Right lung (tissue), 10 donors: ENCODE measurements around the gene UQCR10. TPM values are rescaled to one million over a fixed set of nuclear protein-coding genes. Genes with fewer than 3 reads are reported as not detected.

Experiments used
- DNase-seq, 2 donors: peaks; one replicate each; pipeline ENCODE4 v3.0.0-alpha.2; 2013
- long read RNA-seq, 8 donors: transcript quantifications; one replicate each; lab custom pipeline, GENCODE V29; 2026
- polyA plus RNA-seq, 5 donors: library from polyadenylated mRNA; unstranded; fragments of 120-200 nt; gene quantifications; one replicate each; pipeline versions ENCODE4 v1.2.1 to v1.2.3, GENCODE V29; 2013; ENCODE audit warnings: inconsistent platforms in 1 of 5, low replicate concordance in 1 of 5; ENCODE audit not compliant: insufficient read length in 5 of 5, insufficient read depth in 1 of 5

Gene UQCR10
- 100 to 1,000 TPM; 111 to 139 (median 121) TPM for polyA plus RNA-seq
- long read RNA-seq, donor 1, transcript UQCR10-202 (2 exons, 584 nt), result minor isoform, 95 of 381 reads
- long read RNA-seq, donor 1, transcript UQCR10-201 (2 exons, 916 nt), result major isoform, 274 of 381 reads
- long read RNA-seq, donor 1, partial matches to known transcripts, result 0 of 381 reads
- long read RNA-seq, donor 1, other reads (novel, unspliced or antisense), result 12 of 381 reads
- long read RNA-seq, donor 2, transcript UQCR10-201 (2 exons, 916 nt), result major isoform, 165 of 218 reads
- long read RNA-seq, donor 2, transcript UQCR10-202 (2 exons, 584 nt), result minor isoform, 26 of 218 reads
- long read RNA-seq, donor 2, partial matches to known transcripts, result 21 of 218 reads
- long read RNA-seq, donor 2, other reads (novel, unspliced or antisense), result 6 of 218 reads
- long read RNA-seq, donor 3, transcript UQCR10-201 (2 exons, 916 nt), result major isoform, 208 of 236 reads
- long read RNA-seq, donor 3, transcript UQCR10-202 (2 exons, 584 nt), result minor isoform, 28 of 236 reads
- long read RNA-seq, donor 3, partial matches to known transcripts, result 0 of 236 reads
- long read RNA-seq, donor 3, other reads (novel, unspliced or antisense), result 0 of 236 reads
- long read RNA-seq, donor 4, transcript UQCR10-202 (2 exons, 584 nt), result minor isoform, 20 of 169 reads
- long read RNA-seq, donor 4, transcript UQCR10-201 (2 exons, 916 nt), result major isoform, 137 of 169 reads
- long read RNA-seq, donor 4, partial matches to known transcripts, result 12 of 169 reads
- long read RNA-seq, donor 4, other reads (novel, unspliced or antisense), result 0 of 169 reads
- long read RNA-seq, donor 5, transcript UQCR10-202 (2 exons, 584 nt), result minor isoform, 36 of 394 reads
- long read RNA-seq, donor 5, transcript UQCR10-201 (2 exons, 916 nt), result major isoform, 351 of 394 reads
- long read RNA-seq, donor 5, partial matches to known transcripts, result 0 of 394 reads
- long read RNA-seq, donor 5, other reads (novel, unspliced or antisense), result 7 of 394 reads
- long read RNA-seq, donor 6, transcript UQCR10-202 (2 exons, 584 nt), result minor isoform, 46 of 315 reads
- long read RNA-seq, donor 6, transcript UQCR10-201 (2 exons, 916 nt), result major isoform, 269 of 315 reads
- long read RNA-seq, donor 6, partial matches to known transcripts, result 0 of 315 reads
- long read RNA-seq, donor 6, other reads (novel, unspliced or antisense), result 0 of 315 reads
- long read RNA-seq, donor 7, transcript UQCR10-202 (2 exons, 584 nt), result minor isoform, 29 of 337 reads
- long read RNA-seq, donor 7, transcript UQCR10-201 (2 exons, 916 nt), result major isoform, 235 of 337 reads
- long read RNA-seq, donor 7, partial matches to known transcripts, result 49 of 337 reads
- long read RNA-seq, donor 7, other reads (novel, unspliced or antisense), result 24 of 337 reads
- long read RNA-seq, donor 8, transcript UQCR10-201 (2 exons, 916 nt), result major isoform, 96 of 119 reads
- long read RNA-seq, donor 8, transcript UQCR10-202 (2 exons, 584 nt), result minor isoform, 12 of 119 reads
- long read RNA-seq, donor 8, partial matches to known transcripts, result 11 of 119 reads
- long read RNA-seq, donor 8, other reads (novel, unspliced or antisense), result 0 of 119 reads

DNA sequence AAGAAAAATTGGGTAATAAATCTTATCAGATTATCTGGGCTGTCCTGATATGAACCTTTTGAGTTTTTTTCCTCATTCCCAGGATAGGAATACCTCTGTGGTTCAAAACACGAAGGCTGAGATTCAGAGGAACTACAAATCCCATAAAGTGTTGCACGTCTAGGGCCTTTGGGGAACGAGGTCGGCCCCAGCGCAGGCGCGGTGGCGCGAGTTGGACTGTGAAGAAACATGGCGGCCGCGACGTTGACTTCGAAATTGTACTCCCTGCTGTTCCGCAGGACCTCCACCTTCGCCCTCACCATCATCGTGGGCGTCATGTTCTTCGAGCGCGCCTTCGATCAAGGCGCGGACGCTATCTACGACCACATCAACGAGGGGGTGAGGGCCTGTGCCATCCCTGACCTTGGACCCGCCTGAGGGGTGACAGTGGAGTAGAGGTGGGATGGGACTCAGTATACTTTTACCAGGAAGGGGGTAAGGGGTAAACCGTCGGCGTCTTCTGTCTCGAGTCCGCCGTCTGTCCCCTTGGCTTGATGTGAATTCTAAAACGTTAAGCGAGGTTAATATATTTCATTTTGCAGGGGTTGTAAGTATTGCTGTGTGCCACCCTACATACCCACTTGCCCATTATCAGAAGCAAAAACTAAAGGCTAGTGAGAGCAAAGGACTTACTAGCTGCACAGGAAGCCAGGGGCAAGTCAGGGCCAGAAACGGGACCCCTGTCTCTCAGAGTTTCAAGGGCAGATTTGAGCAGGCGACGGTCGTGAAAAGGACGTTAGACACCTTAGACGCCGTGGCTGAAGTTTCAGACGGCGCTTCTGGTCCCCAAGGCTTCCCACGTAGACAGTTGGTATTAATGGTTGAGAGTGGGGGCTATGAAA lies at the start of gene UQCR10:
TSS of gene UQCR10 (plus strand) at position 199 of the 881 bp plus-strand sequence. CDS start at position 229, 30 bp downstream.
- peak; percentile 89 to 94 for DNase-seq

- DNase-seq, result no peak
Measured at GRCh38 chr22:29717789-29718188, 49.4 kb upstream of the UQCR10 start.

GRCh38 chr22:29718949-29719898 lies 47.9 kb upstream of the UQCR10 start:
- DNase-seq, result no peak

DNA sequence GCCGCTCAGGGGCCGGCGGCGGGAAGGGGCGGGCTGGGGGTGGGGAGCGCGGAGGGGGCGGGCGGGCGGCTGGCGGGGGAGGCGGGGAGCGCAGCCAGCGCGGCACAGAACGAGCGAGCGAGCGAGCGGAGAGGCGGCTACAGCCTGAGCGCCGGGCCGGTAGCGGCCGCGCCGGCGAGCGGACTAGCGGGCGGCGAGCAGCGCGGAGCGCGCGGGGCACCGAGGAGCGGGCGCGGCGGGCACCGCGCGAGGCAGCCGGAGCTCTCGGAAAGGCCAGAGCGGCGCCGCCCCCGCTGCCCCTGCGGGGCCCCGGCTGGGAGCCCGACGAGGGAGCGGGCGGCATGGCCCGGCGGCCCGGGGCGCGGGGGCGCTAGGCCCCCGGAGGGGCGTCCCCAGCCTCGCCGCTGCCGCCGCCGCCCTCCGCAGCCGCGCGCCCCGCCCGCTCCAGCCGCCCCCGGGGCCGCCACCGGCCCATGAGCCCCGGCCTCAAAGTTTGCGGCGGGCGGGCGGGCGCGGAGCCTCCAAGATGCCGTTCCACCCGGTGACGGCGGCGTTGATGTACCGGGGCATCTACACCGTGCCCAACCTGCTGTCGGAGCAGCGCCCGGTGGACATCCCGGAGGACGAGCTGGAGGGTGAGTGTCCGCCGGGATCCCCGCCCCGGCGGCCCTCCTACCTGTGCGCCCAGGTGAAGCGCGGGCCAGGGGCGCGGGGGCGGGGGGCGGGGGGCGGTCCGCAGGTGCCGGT lies 47.1 kb upstream of the UQCR10 start, which contains the start of gene CABP7:
TSS of gene CABP7 (plus strand) at position 105 of the 747 bp plus-strand sequence. CDS start at position 527, 422 bp downstream.
- no peak for DNase-seq

- no peak for DNase-seq
Measured at GRCh38 chr22:29720811-29721323, 46.3 kb upstream of the UQCR10 start.

GRCh38 chr22:29722151-29722550 lies 45.0 kb upstream of the UQCR10 start:
- no peak for DNase-seq

DNA sequence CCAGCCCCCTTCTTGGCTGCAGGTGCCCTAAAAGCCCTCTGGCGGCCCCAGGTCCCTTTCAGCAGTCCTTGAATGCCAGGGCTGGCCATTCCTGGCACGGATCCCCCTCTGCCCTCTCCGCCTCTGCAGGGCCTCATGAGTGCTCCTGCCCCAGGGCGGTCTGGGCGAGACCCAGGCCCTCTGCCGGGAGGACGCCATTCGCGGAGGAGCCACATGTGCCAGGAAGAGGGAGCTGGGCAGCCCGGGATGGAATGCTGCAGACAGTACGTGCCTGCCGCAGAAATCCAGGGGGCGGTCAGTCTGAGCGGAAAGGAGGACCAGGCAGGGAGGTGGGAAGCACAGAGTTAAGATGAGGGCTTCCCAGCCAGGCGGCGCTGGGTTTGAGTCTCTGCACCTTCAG lies 44.6 kb upstream of the UQCR10 start:
- no peak for DNase-seq

DNA sequence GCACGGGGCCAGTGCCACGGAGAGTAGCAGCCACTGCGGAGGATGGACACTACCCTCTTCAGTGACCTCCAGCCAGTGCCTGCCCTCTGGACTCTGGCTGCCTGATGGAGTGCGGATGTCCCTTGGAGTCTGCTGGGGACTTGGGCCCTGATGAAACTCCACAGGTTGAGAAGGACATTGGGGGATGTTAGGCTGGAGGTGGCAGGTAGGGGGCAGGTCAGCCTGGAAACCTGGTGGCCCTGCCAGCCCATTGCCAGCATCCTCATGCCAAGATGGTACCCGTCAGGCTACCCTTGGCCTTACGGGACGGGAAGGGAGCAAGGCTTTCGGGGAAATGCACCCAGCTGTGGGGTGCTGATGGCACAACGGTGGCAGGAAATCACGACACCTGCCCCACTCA lies 43.4 kb upstream of the UQCR10 start:
- DNase-seq, result no peak

DNA sequence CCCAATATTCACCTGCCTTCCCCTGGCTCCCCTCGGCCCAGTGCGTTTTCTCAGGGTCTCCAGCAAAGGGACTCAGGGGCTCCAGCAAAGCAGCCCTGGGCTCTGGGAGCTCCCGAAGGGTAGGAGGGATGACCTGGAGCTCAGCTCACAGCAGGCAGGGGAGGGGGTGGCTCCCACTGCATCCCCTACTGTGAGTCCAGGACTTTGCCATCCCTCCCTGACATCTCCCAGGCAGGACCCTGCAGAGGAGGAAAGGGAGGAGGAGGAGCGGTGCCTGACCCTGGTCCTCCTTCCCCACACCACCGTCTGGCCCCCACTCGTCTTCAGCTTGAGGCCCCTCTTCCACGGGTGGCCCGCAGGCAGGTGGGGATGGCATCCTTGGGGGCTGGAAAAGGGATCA lies 42.3 kb upstream of the UQCR10 start:
- no peak for DNase-seq

DNA sequence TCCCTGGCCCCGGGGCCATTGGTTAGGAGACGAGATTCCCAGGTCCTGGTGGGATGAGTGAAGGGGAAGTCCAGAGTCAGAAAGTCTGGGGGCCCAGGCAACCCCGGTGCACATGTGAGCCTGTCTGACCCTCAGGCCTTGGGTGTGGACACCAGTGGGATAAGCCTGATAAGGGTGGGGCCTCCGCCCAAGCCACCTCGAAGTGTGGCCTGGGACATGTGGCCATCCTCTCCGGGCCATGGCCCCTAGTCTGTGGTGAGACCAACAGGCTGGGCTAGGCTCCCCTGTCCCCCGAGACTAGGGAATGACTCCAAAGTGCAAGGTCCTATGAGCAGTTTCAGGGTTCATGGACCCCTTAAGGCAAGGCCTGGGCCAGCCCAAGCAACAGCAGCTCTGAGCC lies 41.1 kb upstream of the UQCR10 start:
- DNase-seq, result no peak

DNA sequence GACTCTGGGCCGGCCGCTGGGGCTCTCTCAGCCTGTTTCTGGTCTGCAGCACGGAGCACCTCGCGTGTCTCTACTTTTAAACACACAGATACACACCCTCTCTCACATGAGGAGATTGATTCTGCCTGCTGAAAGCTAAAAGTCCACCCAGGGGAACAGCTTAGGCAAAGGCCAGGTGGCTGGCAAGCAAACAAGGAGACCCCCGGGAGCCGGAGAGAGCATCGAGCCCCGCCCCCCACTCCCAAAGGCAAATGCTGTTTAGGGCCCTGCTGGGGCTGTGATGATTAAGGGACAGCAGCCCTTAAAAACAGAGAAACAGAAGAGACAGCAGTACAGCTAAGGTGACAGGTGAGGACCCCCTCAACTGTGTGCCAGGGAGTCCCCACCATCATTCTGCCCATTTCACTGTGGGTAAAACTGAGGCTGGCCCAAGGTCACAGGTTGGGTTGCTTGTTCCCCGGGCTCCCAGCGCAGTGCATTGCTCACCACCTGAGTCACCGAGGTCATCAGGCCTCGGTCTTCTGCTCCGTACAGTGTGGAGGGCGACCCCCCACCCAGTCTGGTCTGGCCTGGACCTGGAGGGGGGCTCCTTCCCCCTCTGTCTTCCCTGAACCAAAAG lies 40.5 kb upstream of the UQCR10 start:
- no peak for DNase-seq

DNA sequence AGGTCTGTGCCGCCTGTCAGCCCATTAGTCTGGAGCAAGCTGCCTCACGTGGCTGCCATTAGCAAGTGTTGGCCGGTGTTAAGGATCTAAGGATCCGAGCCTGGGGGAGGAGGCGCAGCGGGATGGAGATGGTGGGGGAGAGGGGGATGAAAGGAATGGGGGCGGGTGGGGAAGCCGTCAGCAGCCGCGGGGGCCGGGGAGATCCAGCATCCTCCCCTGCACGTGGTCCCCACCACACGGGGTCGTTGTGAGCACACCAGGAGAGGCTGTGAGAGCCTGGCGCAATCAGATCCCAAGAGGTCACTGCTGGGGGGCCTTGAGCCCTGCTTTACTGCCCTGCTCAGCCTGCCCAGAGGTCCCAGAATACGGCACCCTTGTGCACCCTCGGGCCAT lies 40.0 kb upstream of the UQCR10 start:
- DNase-seq, result no peak

- DNase-seq, result no peak
Measured at GRCh38 chr22:29729161-29729560, 38.0 kb upstream of the UQCR10 start.

DNA sequence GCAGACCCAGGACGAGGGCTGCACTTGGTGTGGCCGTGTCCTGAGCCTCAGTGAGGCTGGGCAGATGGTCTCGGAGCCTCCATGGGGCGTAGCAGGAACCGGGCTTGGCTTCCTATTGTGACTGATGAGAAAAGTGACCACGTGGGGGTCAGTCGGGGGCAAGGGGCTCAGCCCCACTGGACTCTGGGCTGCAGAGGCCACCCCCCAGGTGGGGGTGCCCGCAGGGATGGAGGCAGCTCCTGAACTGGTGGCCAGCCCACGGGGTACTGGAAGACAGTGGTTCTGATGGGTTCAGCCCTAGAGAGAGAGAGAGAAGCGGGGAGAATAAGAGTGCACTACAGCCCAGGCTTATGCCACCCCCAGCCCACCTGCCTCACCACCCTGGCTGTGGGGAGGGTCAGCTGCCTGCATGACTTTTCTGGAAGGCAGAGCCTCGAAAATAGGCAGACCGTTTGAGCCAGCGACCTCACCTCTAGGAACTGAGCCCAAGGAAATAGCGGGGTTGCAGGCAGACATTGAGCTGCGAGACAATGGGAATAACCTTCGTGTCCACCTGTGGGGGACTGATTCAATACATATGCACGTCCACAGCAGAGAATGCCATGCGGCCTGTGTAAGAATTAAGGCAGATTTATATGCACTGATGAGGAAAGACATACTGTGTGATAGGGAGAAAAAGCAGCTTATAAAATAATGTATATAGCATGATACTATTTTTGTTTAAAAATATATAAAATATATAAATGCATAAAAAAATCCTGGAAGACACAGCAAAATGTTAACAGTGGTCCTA lies 35.9 kb upstream of the UQCR10 start:
- DNase-seq, result no peak

GRCh38 chr22:29732883-29733282 lies 34.3 kb upstream of the UQCR10 start:
- DNase-seq, result no peak
